Measurements from ENCODE around the gene SAT2.

Gene SAT2

DNA sequence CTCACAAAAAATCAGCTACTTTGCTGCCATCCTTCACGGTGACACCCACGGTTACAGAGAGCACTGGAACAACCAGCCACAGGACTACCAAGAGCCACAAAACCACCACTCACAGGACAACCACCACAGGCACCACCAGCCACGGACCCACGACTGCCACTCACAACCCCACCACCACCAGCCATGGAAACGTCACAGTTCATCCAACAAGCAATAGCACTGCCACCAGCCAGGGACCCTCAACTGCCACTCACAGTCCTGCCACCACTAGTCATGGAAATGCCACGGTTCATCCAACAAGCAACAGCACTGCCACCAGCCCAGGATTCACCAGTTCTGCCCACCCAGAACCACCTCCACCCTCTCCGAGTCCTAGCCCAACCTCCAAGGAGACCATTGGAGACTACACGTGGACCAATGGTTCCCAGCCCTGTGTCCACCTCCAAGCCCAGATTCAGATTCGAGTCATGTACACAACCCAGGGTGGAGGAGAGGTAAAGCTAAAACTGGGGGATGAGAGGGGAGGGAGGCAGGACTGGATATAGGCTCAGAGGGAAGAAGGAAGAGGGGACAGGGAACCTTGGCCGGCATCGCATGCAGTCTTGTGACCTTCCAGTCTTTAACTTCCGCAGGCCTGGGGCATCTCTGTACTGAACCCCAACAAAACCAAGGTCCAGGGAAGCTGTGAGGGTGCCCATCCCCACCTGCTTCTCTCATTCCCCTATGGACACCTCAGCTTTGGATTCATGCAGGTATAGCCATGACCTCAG is 47.6 kb downstream of the SAT2 start:
- H3K4me3 ChIP-seq: peak overlapping the region; percentile 4 to 57 (median 16)

GRCh38 chr17:7579001-7579833 is 48.4 kb downstream of the SAT2 start, which contains the start of gene CD68:
TSS of gene CD68 (plus strand) at chr17:7579638. CDS start at chr17:7579678, 40 bp downstream.
- Histone ChIP-seq H3K27ac (peak within 1 kb of the TSS; percentile 43 to 99 (median 92)), H3K4me3 (peak within 1 kb of the TSS; percentile 4 to 57 (median 16))

More for the DNA sequence above, 47.6 kb downstream of the SAT2 start:
- H3K27ac ChIP-seq: peak overlapping the region; percentile 43 to 99 (median 92)

DNA sequence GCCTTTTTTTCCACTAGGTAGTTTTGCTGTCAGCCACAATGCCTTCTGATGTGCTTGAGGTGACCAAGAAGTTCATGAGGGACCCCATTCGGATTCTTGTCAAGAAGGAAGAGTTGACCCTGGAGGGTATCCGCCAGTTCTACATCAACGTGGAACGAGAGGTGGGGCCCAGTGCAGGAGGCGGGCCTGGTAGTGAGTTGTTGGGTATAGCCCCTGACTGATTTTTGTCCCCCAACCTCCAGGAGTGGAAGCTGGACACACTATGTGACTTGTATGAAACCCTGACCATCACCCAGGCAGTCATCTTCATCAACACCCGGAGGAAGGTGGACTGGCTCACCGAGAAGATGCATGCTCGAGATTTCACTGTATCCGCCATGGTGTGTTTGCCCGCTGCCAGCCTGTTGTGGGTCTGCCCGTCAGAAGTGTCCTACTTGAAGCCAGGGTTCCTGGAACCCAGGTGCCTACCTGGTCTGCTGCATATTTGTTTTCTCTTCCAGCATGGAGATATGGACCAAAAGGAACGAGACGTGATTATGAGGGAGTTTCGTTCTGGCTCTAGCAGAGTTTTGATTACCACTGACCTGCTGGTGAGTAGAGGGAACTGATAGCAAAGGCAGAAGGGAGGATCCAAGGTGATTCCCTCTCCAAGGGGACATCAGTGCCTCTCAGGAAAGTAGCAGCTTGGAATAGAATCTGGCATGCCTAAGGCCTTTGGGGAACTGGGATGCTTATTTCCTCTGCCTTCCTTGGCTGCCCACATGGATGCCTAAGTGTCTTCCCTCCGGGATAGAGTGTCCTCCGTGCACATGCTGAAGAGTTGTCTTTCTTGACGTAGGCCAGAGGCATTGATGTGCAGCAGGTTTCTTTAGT is 50.1 kb downstream of the SAT2 start:
- no peak overlapping the region for H3K4me3 ChIP-seq
- peak overlapping the region in 3 of 21 experiments; percentile 1 to 27 (median 1) for H3K27ac ChIP-seq

- H3K27ac ChIP-seq: peak overlapping the region in 1 of 21 experiments; percentile 1
Observed at GRCh38 chr17:7576432-7576937, 51.1 kb downstream of the SAT2 start.

More at GRCh38 chr17:7576432-7576937, 51.1 kb downstream of the SAT2 start:
- H3K4me3 ChIP-seq: peak overlapping the region in 1 of 7 experiments; percentile 1

Measured in skin epidermis (tissue), 12 donors.